WTC11 (cell line): Measurements from ENCODE around the gene ZNF684. TPM values are rescaled to one million over a fixed set of nuclear protein-coding genes. Genes with fewer than 3 reads are reported as not detected.

Experiments
- ATAC-seq: fragments of 200-7000 bp; cut with Tn5 transposase; 2 replicates; pipeline ENCODE4 v1.10.0; 2021; ENCODE audit warnings: mild to moderate bottlenecking, moderate library complexity
- CTCF ChIA-PET: fragments of 300-600 bp; sonication (Branson Sonifier 250); formaldehyde crosslinking; loops from one replicate; lab custom pipeline; 2021; ENCODE audit warnings: antibody characterized with exemption; lab: Charles Lee
- POLR2A ChIA-PET: fragments of 350-600 bp; sonication (Branson Sonifier 250); formaldehyde crosslinking; loops from one replicate; lab custom pipeline; 2021; ENCODE audit warnings: antibody characterized with exemption; lab: Charles Lee
- DNase-seq: peaks from one replicate; pipeline ENCODE4 v3.0.0; 2021; ENCODE audit warnings: low spot score
- H3K27ac Mint-ChIP-seq: 2 replicates; pipeline ENCODE4 v1.8.0; 2021; ENCODE audit warnings: mixed read lengths
- H3K27me3 Mint-ChIP-seq: 2 replicates; pipeline ENCODE4 v1.8.0; 2021; ENCODE audit warnings: low read depth, mild to moderate bottlenecking, moderate library complexity, mixed read lengths
- H3K36me3 Mint-ChIP-seq: 2 replicates; pipeline ENCODE4 v1.8.0; 2021; ENCODE audit warnings: mixed read lengths
- H3K4me1 Mint-ChIP-seq: 2 replicates; pipeline ENCODE4 v1.8.0; 2022; ENCODE audit warnings: mixed read lengths
- H3K4me3 Mint-ChIP-seq: 2 replicates; pipeline ENCODE4 v1.8.0; 2021; ENCODE audit warnings: mild to moderate bottlenecking, moderate library complexity, mixed read lengths
- H3K9me3 Mint-ChIP-seq: 2 replicates; pipeline ENCODE4 v1.8.0; 2021; ENCODE audit warnings: mixed read lengths
- AFF4 ChIP-seq: sonication (generic); formaldehyde crosslinking; IDR thresholded peaks from 2 replicates; pipeline ENCODE4 v1.8.1; 2023; ENCODE audit warnings: mild to moderate bottlenecking, missing genetic modification reagents, borderline replicate concordance
- EMX1 ChIP-seq: fragments of 250-450 bp; sonication (Bioruptor Pico); IDR thresholded peaks from 2 replicates; pipeline ENCODE4 v1.8.0; 2021; ENCODE audit warnings: mild to moderate bottlenecking
- ETV6 ChIP-seq: sonication (generic); formaldehyde crosslinking; IDR thresholded peaks from 2 replicates; pipeline ENCODE4 v1.8.1; 2022; ENCODE audit warnings: mild to moderate bottlenecking, missing genetic modification reagents
- FOXP1 ChIP-seq: sonication (generic); formaldehyde crosslinking; IDR thresholded peaks from 2 replicates; pipeline ENCODE4 v1.8.0; 2022; ENCODE audit warnings: missing genetic modification reagents, mild to moderate bottlenecking, moderate library complexity, borderline replicate concordance
- GABPB1 ChIP-seq: sonication (generic); formaldehyde crosslinking; IDR thresholded peaks from 2 replicates; pipeline ENCODE4 v1.8.1; 2023; ENCODE audit warnings: mild to moderate bottlenecking, missing genetic modification reagents
- GRHL2 ChIP-seq: fragments of 250-450 bp; sonication (Bioruptor Pico); IDR thresholded peaks from 2 replicates; pipeline ENCODE4 v1.8.0; 2022; ENCODE audit warnings: mild to moderate bottlenecking, moderate library complexity; ENCODE audit not compliant: insufficient replicate concordance, severe bottlenecking
- IRF2 ChIP-seq: sonication (generic); formaldehyde crosslinking; IDR thresholded peaks from 2 replicates; pipeline ENCODE4 v1.8.0; 2022; ENCODE audit warnings: low read depth, missing genetic modification reagents, borderline replicate concordance
- JAZF1 ChIP-seq: fragments of 250-450 bp; sonication (Bioruptor Pico); IDR thresholded peaks from 2 replicates; pipeline ENCODE4 v1.9.0; 2021; ENCODE audit warnings: moderate library complexity, mild to moderate bottlenecking, inconsistent platforms
- JUN ChIP-seq: sonication (generic); formaldehyde crosslinking; IDR thresholded peaks from 2 replicates; pipeline ENCODE4 v1.8.0; 2023; ENCODE audit warnings: mild to moderate bottlenecking, missing genetic modification reagents
- MYBL2 ChIP-seq: sonication (generic); formaldehyde crosslinking; IDR thresholded peaks from 2 replicates; pipeline ENCODE4 v1.8.1; 2023; ENCODE audit warnings: mild to moderate bottlenecking, moderate library complexity, missing genetic modification reagents
- NFATC4 ChIP-seq: fragments of 250-450 bp; sonication (Bioruptor Pico); IDR thresholded peaks from 2 replicates; pipeline ENCODE4 v1.9.0; 2021; ENCODE audit warnings: mild to moderate bottlenecking
- SMAD4 ChIP-seq: sonication (generic); formaldehyde crosslinking; IDR thresholded peaks from 2 replicates; pipeline ENCODE4 v1.8.0; 2022; ENCODE audit warnings: mild to moderate bottlenecking, missing genetic modification reagents
- USF2 ChIP-seq: sonication (generic); formaldehyde crosslinking; IDR thresholded peaks from 2 replicates; pipeline ENCODE4 v1.8.1; 2023; ENCODE audit warnings: mild to moderate bottlenecking, missing genetic modification reagents, moderate library complexity
- ZNF138 ChIP-seq: sonication (generic); formaldehyde crosslinking; conservative IDR thresholded peaks from 2 replicates; pipeline ENCODE4 v1.8.1; 2022; ENCODE audit warnings: mild to moderate bottlenecking, moderate library complexity, missing genetic modification reagents
- ZNF219 ChIP-seq: sonication (generic); formaldehyde crosslinking; IDR thresholded peaks from 2 replicates; pipeline ENCODE4 v1.8.0; 2023; ENCODE audit warnings: missing genetic modification reagents, mild to moderate bottlenecking, borderline replicate concordance
- ZNF512 ChIP-seq: sonication (generic); formaldehyde crosslinking; IDR thresholded peaks from 2 replicates; pipeline ENCODE4 v1.8.1; 2022; ENCODE audit warnings: missing genetic modification reagents, borderline replicate concordance
- total RNA-seq: library from RNA; stranded (reverse); gene quantifications from 3 replicates; pipeline ENCODE4 v1.2.3, GENCODE V29; 2021
- TF ChIP-seq, protein P1 (sequence below): sonication (generic); formaldehyde crosslinking; IDR thresholded peaks from 2 replicates; pipeline ENCODE4 v1.8.0; 2023; ENCODE audit warnings: mild to moderate bottlenecking, missing genetic modification reagents
- TF ChIP-seq, protein P2 (sequence below): sonication (generic); formaldehyde crosslinking; IDR thresholded peaks from 2 replicates; pipeline ENCODE4 v1.8.0; 2022; ENCODE audit warnings: missing genetic modification reagents

ZNF684 gene
- total RNA-seq, 1 experiment from 2014 or later, result 9.8 TPM

DNA sequence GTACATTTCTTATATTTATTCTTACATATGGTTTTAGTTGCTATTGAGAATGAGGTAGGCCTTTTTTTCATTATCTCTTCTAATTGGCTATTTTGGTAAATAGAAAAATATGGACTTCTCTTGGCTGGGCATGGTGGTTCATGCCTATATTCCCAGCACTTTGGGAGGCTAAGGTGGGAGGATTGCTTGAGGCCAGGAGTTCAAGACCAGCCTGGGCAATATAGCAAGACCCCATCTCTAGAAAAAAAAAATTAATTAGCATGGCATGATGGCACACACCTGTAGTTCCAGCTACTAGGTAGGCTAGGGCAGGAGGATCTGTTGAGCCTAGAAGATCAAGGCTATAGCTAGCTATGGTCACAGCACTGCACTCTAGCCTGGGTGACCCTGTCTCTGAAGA lies 3.2 kb downstream of the ZNF684 start (continued):
- no peak for TF ChIP-seq AFF4 (CRISPR knock-in tag)
- TF ChIP-seq NFATC4 (CRISPR knock-in tag), result no peak

DNA sequence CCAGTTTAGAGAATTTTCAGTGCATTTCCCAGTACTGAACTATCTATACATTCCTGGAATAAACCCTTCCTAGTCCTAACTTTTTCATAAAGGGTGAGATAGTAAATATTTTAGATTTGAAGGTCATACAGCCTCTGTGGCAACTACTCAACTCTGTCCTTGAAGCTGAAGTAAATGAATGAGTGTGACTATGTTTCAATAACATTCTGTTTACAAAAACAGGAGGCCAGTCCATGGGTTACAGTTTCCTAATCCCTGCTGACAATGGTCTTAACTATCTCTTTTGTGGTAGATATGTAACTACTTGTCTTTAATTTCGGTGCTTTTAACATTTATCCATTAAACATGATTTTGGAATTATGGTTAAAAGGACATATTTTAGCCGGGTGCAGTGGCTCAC lies 4.3 kb downstream of the ZNF684 start:
- Mint-ChIP-seq H3K27ac (no peak overlapping the region), H3K4me3 (no peak overlapping the region), H3K4me1 (peaks cover 12% of the 10 kb centered on the region), H3K27me3 (no peaks in the 10 kb centered on the region), H3K36me3 (peaks cover 33% of the 10 kb centered on the region), H3K9me3 (peaks cover 9% of the 10 kb centered on the region)
- DNase-seq, result no peak
- POLR2A ChIA-PET, result no interaction called here
- CTCF ChIA-PET, result no interaction called here
- ATAC-seq, result no peak
- TF ChIP-seq GABPB1 (CRISPR knock-in tag) (0 out of 2 replicates have a peak, but pooled peaks have one; percentile 45), ZNF138 (no peak)

GRCh38 chr1:40539338-40539737 lies 7.9 kb downstream of the ZNF684 start:
- TF ChIP-seq MYBL2 (CRISPR knock-in tag), result no peak
- ChIA-PET POLR2A (interaction anchor here (0.6 kb wide), 1 partner anchor 26 kb away, joined by 3 read pairs; no protein-coding TSS in a partner anchor), CTCF (interaction anchor here (1.4 kb wide), 1 partner anchor 8 kb away, joined by 3 read pairs; the partner anchor contains the start of gene ZNF684)
- no peak overlapping the region for H3K4me3 Mint-ChIP-seq
- no peak for DNase-seq
- H3K27ac Mint-ChIP-seq, result no peak overlapping the region
- ATAC-seq, result no peak
- peaks cover 5% of the 10 kb centered on the region; the same call in 1 of the 2 replicates for H3K4me1 Mint-ChIP-seq
- peaks cover 59% of the 10 kb centered on the region for H3K36me3 Mint-ChIP-seq
- peaks cover 13% of the 10 kb centered on the region for H3K9me3 Mint-ChIP-seq
- no peaks in the 10 kb centered on the region for H3K27me3 Mint-ChIP-seq

DNA sequence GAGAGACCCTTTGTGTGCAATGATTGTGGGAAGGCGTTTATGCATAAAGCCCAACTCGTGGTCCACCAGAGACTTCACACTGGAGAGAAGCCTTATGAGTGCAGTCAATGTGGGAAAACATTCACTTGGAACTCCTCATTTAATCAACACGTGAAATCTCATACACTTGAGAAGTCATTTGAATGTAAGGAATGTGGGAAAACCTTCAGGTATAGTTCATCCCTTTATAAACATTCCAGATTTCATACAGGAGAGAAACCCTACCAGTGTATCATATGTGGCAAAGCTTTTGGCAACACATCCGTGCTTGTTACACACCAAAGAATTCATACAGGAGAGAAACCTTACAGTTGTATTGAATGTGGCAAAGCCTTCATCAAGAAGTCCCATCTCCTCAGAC lies 15.5 kb downstream of the ZNF684 start:
- H3K4me1 Mint-ChIP-seq, result no peaks in the 10 kb centered on the region

DNA sequence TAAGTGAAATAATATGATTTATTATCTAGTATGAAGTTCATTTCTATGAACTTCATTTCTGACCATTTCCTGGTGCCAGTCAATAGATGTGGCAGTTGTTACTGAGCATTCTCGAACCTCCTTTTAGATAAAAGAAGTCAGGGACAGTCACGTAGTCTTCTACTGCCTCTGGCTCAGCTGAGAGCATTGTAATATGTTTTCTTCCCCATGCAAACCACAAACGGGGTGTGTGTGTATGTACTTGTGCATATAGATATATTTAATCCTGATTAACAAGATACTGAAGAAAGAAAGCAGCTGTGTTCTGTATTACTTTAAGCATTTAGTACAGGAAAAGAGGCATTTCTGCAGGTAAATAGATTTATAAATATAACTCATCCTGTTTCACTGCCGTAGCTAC lies 21.6 kb downstream of the ZNF684 start:
- Mint-ChIP-seq H3K9me3 (peaks cover 6% of the 10 kb centered on the region; the same call in 1 of the 2 replicates), H3K4me3 (no peak overlapping the region), H3K4me1 (no peaks in the 10 kb centered on the region), H3K27ac (no peak overlapping the region), H3K27me3 (no peaks in the 10 kb centered on the region), H3K36me3 (peaks cover 7% of the 10 kb centered on the region; the same call in 1 of the 2 replicates)
- DNase-seq, result no peak
- CTCF ChIA-PET, result interaction anchor here (1.1 to 1.8 kb wide), 2 partner anchors 12 to 21 kb away, joined by 4 to 5 read pairs; no protein-coding TSS in a partner anchor
- POLR2A ChIA-PET, result no interaction called here
- no peak for ATAC-seq
- TF ChIP-seq, protein P1, sequence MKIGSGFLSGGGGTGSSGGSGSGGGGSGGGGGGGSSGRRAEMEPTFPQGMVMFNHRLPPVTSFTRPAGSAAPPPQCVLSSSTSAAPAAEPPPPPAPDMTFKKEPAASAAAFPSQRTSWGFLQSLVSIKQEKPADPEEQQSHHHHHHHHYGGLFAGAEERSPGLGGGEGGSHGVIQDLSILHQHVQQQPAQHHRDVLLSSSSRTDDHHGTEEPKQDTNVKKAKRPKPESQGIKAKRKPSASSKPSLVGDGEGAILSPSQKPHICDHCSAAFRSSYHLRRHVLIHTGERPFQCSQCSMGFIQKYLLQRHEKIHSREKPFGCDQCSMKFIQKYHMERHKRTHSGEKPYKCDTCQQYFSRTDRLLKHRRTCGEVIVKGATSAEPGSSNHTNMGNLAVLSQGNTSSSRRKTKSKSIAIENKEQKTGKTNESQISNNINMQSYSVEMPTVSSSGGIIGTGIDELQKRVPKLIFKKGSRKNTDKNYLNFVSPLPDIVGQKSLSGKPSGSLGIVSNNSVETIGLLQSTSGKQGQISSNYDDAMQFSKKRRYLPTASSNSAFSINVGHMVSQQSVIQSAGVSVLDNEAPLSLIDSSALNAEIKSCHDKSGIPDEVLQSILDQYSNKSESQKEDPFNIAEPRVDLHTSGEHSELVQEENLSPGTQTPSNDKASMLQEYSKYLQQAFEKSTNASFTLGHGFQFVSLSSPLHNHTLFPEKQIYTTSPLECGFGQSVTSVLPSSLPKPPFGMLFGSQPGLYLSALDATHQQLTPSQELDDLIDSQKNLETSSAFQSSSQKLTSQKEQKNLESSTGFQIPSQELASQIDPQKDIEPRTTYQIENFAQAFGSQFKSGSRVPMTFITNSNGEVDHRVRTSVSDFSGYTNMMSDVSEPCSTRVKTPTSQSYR, result no peak
- no peak for TF ChIP-seq SMAD4
- TF ChIP-seq ZNF512 (CRISPR knock-in tag), result no peak
- no peak for TF ChIP-seq ZNF138
- no peak for TF ChIP-seq IRF2 (CRISPR knock-in tag)
- no peak for TF ChIP-seq FOXP1 (CRISPR knock-in tag)
- TF ChIP-seq USF2, result no peak
- TF ChIP-seq, protein P2, sequence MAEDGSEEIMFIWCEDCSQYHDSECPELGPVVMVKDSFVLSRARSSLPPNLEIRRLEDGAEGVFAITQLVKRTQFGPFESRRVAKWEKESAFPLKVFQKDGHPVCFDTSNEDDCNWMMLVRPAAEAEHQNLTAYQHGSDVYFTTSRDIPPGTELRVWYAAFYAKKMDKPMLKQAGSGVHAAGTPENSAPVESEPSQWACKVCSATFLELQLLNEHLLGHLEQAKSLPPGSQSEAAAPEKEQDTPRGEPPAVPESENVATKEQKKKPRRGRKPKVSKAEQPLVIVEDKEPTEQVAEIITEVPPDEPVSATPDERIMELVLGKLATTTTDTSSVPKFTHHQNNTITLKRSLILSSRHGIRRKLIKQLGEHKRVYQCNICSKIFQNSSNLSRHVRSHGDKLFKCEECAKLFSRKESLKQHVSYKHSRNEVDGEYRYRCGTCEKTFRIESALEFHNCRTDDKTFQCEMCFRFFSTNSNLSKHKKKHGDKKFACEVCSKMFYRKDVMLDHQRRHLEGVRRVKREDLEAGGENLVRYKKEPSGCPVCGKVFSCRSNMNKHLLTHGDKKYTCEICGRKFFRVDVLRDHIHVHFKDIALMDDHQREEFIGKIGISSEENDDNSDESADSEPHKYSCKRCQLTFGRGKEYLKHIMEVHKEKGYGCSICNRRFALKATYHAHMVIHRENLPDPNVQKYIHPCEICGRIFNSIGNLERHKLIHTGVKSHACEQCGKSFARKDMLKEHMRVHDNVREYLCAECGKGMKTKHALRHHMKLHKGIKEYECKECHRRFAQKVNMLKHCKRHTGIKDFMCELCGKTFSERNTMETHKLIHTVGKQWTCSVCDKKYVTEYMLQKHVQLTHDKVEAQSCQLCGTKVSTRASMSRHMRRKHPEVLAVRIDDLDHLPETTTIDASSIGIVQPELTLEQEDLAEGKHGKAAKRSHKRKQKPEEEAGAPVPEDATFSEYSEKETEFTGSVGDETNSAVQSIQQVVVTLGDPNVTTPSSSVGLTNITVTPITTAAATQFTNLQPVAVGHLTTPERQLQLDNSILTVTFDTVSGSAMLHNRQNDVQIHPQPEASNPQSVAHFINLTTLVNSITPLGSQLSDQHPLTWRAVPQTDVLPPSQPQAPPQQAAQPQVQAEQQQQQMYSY, result no peak

More for the DNA sequence above, 15.5 kb downstream of the ZNF684 start:
- Mint-ChIP-seq H3K9me3 (peaks cover 28% of the 10 kb centered on the region), H3K27ac (no peak overlapping the region), H3K27me3 (no peaks in the 10 kb centered on the region; the same call in 1 of the 2 replicates)
- ATAC-seq (no peak), DNase-seq (no peak)
- POLR2A ChIA-PET, result no interaction called here
- TF ChIP-seq ZNF219 (CRISPR knock-in tag) (no peak), JAZF1 (CRISPR knock-in tag) (no peak), JUN (CRISPR knock-in tag) (no peak), EMX1 (CRISPR knock-in tag) (no peak), ETV6 (CRISPR knock-in tag) (no peak), GRHL2 (CRISPR knock-in tag) (no peak)
- TF ChIP-seq, all 79 proteins: peak for 0
- CTCF ChIA-PET, result no interaction called here
- H3K4me3 Mint-ChIP-seq, result no peak overlapping the region
- peaks cover 62% of the 10 kb centered on the region for H3K36me3 Mint-ChIP-seq
